ENCODE results near the gene ADGRV1.

The ADGRV1 gene

DNA sequence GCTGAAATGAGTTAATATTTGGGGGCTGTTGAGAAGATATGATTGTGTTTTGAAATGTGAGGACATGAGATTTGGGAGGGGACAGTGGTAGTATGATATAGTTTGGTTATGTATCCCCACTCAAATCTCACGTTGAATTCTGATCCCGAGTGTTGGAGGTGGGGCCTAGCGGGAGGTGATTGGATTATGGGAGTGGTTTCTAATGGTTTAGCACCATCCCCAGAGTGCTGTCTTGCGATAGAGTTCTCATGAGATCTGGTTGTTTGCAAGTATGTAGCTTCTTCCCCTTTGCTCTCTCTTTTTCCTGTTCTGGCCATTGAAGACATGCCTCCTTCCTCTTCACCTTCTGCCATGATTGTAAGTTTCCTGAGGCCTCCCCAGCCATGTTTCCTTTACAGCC, 438.5 kb downstream of the ADGRV1 start:
- DNase-seq (ENCODE audit: low read depth): no peak
- in situ Hi-C loops (cut with HindIII; ENCODE audit: low sequenced_read_pairs): no loop called here
- no peak overlapping the region for H3K4me3 ChIP-seq (ENCODE audit: low read depth, low read length)
- TF ChIP-seq, protein P1, sequence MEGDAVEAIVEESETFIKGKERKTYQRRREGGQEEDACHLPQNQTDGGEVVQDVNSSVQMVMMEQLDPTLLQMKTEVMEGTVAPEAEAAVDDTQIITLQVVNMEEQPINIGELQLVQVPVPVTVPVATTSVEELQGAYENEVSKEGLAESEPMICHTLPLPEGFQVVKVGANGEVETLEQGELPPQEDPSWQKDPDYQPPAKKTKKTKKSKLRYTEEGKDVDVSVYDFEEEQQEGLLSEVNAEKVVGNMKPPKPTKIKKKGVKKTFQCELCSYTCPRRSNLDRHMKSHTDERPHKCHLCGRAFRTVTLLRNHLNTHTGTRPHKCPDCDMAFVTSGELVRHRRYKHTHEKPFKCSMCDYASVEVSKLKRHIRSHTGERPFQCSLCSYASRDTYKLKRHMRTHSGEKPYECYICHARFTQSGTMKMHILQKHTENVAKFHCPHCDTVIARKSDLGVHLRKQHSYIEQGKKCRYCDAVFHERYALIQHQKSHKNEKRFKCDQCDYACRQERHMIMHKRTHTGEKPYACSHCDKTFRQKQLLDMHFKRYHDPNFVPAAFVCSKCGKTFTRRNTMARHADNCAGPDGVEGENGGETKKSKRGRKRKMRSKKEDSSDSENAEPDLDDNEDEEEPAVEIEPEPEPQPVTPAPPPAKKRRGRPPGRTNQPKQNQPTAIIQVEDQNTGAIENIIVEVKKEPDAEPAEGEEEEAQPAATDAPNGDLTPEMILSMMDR (IDR thresholded peaks at IDR 0.05; ENCODE audit: low read depth, low read length, missing control alignments): no peak

DNA sequence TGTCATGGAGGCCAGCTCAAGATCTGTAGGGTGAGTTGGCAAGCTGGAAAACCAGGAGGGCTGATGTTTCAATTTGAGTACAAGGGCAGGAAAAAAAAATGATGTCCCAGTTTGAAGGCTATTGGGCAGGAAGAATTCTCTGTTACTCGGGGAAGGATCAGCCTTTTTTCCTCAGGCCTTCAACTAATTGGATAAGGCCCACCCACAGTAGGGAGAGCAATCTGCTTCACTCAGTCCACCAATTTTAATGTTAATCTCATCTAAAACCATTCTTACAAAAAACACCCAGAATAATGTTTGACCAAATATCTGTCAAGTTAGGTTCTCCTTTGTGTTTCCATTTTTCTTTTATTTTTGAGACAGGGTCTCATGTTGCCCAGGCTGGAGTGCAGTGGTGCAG, 442.1 kb downstream of the ADGRV1 start:
- DNase-seq (ENCODE audit: low read depth): no peak
- H3K4me3 ChIP-seq (ENCODE audit: low read depth, low read length): no peak overlapping the region
- TF ChIP-seq, protein P1 (IDR thresholded peaks at IDR 0.05; ENCODE audit: low read depth, low read length, missing control alignments): no peak
- in situ Hi-C loops (cut with HindIII; ENCODE audit: low sequenced_read_pairs): no loop called here

DNA sequence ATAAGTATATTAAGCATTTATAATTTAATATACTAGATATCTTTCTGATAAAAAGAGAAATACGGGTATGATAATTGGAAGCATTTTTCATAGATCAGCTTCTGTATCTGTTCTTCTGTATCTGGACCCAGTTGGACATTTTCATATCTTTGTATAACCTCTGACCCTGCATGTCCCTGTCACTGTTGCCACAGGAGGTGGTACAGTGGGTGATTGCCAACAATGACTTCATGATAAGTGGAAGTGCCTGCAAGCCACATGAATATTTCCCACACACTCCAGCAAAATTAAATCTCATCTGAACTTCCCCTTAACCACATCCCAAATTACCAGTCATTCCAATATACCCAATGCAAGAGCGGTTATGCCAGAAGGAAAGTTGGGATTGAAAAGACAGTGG, 448.1 kb downstream of the ADGRV1 start:
- in situ Hi-C loops (cut with HindIII; ENCODE audit: low sequenced_read_pairs): no loop called here
- TF ChIP-seq, protein P1 (IDR thresholded peaks at IDR 0.05; ENCODE audit: low read depth, low read length, missing control alignments): no peak
- no peak overlapping the region for H3K4me3 ChIP-seq (ENCODE audit: low read depth, low read length)
- DNase-seq (ENCODE audit: low read depth): no peak

DNA sequence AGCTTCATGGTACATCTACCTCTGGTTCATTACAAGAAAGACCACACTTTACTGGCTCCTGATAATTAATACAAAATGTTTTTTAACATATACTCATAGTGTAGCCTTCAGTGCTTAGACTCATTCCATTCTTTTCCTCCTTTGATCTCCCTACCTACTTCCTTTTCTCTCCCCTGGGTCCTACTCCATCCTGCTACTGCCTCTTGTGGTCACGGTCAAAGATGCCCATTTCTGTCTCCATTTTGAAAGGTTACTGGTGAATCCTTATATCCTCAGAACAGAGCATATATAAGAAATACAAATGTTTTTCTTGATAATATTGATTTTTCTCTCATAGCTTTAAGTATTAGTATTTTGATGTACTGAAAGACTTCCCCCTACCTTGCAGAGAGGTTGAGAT, 448.7 kb downstream of the ADGRV1 start:
- in situ Hi-C loops (cut with HindIII; ENCODE audit: low sequenced_read_pairs): no loop called here
- DNase-seq (ENCODE audit: low read depth): no peak
- TF ChIP-seq, protein P1 (IDR thresholded peaks at IDR 0.05; ENCODE audit: low read depth, low read length, missing control alignments): no peak
- H3K4me3 ChIP-seq (ENCODE audit: low read depth, low read length): no peak overlapping the region

DNA sequence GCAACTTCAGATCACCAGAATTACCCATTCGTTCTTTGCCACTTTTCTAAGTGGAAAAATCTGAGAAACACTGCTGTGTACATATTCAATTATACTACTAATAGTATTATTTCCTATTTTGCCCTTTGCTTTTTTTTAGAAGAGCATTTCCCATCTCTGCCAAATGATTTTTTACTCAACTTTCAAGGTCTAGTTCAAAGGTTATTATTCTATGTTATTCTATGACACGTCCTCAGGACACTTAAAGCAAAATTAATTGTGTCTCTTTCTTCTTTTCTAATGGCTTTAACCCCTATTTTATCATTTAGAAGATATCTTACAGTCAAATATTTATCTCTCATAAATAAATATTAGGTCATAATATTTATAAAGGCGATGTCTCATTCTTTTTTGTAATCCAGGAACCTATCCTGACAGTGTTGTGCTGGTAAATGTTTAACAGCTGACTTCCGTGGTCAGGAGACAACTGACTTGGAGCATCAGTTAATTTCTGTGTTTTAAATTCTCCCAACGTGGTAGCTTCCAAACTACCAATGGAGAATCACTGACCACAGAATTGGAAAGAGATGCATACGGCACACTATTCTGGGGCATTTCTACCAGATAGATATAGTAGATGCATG, 449.3 kb downstream of the ADGRV1 start:
- in situ Hi-C loops (cut with HindIII; ENCODE audit: low sequenced_read_pairs): no loop called here
- no peak overlapping the region for H3K4me3 ChIP-seq (ENCODE audit: low read depth, low read length)
- TF ChIP-seq, protein P1 (IDR thresholded peaks at IDR 0.05; ENCODE audit: low read depth, low read length, missing control alignments): no peak
- DNase-seq (ENCODE audit: low read depth): no peak

DNA sequence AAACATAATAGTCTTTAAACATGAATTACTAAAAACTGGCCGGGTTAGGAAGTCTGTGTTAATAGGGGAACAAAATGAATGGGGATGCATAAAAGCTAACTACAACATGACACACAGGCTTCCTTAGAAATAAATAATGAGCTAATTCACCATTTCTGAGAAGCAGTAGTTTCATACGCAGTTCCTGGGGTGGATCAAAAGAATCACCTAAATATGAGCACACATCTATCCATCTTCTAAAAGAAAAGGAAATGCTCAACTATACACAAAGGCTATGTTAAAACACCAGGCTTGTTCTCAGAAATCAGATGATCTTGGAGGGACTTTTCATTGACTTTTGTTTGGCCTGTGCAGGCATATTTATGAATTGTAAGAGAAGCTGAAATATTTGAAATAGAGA, 451.5 kb downstream of the ADGRV1 start:
- no peak for DNase-seq (ENCODE audit: low read depth)
- no peak overlapping the region for H3K4me3 ChIP-seq (ENCODE audit: low read depth, low read length)
- TF ChIP-seq, protein P1 (IDR thresholded peaks at IDR 0.05; ENCODE audit: low read depth, low read length, missing control alignments): no peak
- in situ Hi-C loops (cut with HindIII; ENCODE audit: low sequenced_read_pairs): no loop called here

Data from astrocyte of the cerebellum (primary cell).